Keratinocyte (primary cell): ENCODE results near the gene NAA80.

ENCODE experiments used
- EZH2 ChIP-seq: IDR thresholded peaks from one replicate; pipeline ENCODE4 v1.6.1; 2012; ENCODE audit warnings: inconsistent platforms, mild to moderate bottlenecking, low read length, moderate library complexity
- TF ChIP-seq, protein P1 (sequence below), 3 experiments: IDR thresholded peaks in 1 of 3; conservative IDR thresholded peaks in 1 of 3; optimal IDR thresholded peaks in 1 of 3; 2 replicates in 2 of 3; 3 replicates in 1 of 3; pipeline versions ENCODE3 to v1.5.1; 2011; ENCODE audit warnings: low read length in 3 of 3, mild to moderate bottlenecking in 3 of 3, moderate library complexity in 2 of 3, control low read depth in 1 of 3, inconsistent platforms in 1 of 3; ENCODE audit not compliant: insufficient read depth in 2 of 3; ENCODE audit errors: extremely low read depth in 1 of 3

- TF ChIP-seq, protein P1, sequence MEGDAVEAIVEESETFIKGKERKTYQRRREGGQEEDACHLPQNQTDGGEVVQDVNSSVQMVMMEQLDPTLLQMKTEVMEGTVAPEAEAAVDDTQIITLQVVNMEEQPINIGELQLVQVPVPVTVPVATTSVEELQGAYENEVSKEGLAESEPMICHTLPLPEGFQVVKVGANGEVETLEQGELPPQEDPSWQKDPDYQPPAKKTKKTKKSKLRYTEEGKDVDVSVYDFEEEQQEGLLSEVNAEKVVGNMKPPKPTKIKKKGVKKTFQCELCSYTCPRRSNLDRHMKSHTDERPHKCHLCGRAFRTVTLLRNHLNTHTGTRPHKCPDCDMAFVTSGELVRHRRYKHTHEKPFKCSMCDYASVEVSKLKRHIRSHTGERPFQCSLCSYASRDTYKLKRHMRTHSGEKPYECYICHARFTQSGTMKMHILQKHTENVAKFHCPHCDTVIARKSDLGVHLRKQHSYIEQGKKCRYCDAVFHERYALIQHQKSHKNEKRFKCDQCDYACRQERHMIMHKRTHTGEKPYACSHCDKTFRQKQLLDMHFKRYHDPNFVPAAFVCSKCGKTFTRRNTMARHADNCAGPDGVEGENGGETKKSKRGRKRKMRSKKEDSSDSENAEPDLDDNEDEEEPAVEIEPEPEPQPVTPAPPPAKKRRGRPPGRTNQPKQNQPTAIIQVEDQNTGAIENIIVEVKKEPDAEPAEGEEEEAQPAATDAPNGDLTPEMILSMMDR (optimal IDR thresholded peaks at IDR 0.05 in 1 of 3, IDR thresholded peaks at IDR 0.05 in 1 of 3, conservative IDR thresholded peaks at IDR 0.05 in 1 of 3; ENCODE audit: extremely low read depth in 1 of 3, insufficient read depth in 2 of 3, low read length in 3 of 3): no peak
- TF ChIP-seq EZH2: no peak
Observed at GRCh38 chr3:50269977-50270413, 29.2 kb downstream of the NAA80 start.
